Erythroblast (primary cell): Measurements from ENCODE around the gene THSD7A.

ENCODE experiments used
- GATA1 ChIP-seq: IDR thresholded peaks from 2 replicates; pipeline ENCODE4 v1.6.1; 2011; ENCODE audit warnings: low read depth, mild to moderate bottlenecking, control low read depth, low read length, moderate library complexity
- POLR2A ChIP-seq: IDR thresholded peaks from 2 replicates; pipeline ENCODE4 v1.6.1; 2011; ENCODE audit warnings: mild to moderate bottlenecking, low read length

- TF ChIP-seq POLR2A: no peak
- no peak for TF ChIP-seq GATA1
Observed at GRCh38 chr7:11710377-11710776, 121.6 kb downstream of the THSD7A start.
